GM23338 (cell line): ENCODE data around the gene SLC39A11. TPM values are rescaled to one million over a fixed set of nuclear protein-coding genes. Genes with fewer than 3 reads are reported as not detected.

Experiments
- ATAC-seq: fragments of 200-7000 bp; cut with Tn5 transposase; 3 replicates; pipeline ENCODE4 v1.9.1; 2020
- DNase-seq: peaks from one replicate; pipeline ENCODE4 v3.0.0-alpha.2; 2015; ENCODE audit warnings: low spot score
- H2AFZ ChIP-seq: fragments of 200-600 bp; sonication (generic); 2 replicates; pipeline ENCODE4 v1.8.0; 2016; ENCODE audit warnings: antibody characterized with exemption, mild to moderate bottlenecking, moderate library complexity
- H3F3A ChIP-seq: fragments of 200-600 bp; sonication (generic); replicated peaks from 2 replicates; pipeline ENCODE4 v1.8.0; 2017; ENCODE audit warnings: antibody characterized with exemption, mixed run types, low read depth
- H3K27ac ChIP-seq: fragments of 200-600 bp; sonication (generic); 2 replicates; pipeline ENCODE4 v1.6.1; 2016; ENCODE audit warnings: low read depth
- H3K27me3 ChIP-seq: fragments of 200-600 bp; sonication (generic); 2 replicates; pipeline ENCODE4 v1.8.0; 2016; ENCODE audit warnings: mild to moderate bottlenecking, mixed run types, moderate library complexity; ENCODE audit not compliant: insufficient read depth
- H3K36me3 ChIP-seq: fragments of 200-600 bp; sonication (generic); 2 replicates; pipeline ENCODE4 v1.8.0; 2016; ENCODE audit warnings: mild to moderate bottlenecking; ENCODE audit not compliant: insufficient read depth
- H3K4me1 ChIP-seq: fragments of 200-600 bp; sonication (generic); 2 replicates; pipeline ENCODE4 v1.8.0; 2016; ENCODE audit warnings: mild to moderate bottlenecking, moderate library complexity; ENCODE audit not compliant: insufficient read depth
- H3K4me2 ChIP-seq: fragments of 200-600 bp; sonication (generic); 2 replicates; pipeline ENCODE4 v1.7.1; 2017; ENCODE audit warnings: mixed run types
- H3K4me3 ChIP-seq: fragments of 200-600 bp; sonication (generic); 2 replicates; pipeline ENCODE4 v1.6.1; 2016; ENCODE audit warnings: mixed run types
- H3K79me2 ChIP-seq: fragments of 200-600 bp; sonication (generic); replicated peaks from 2 replicates; pipeline ENCODE4 v1.8.0; 2017; ENCODE audit warnings: mild to moderate bottlenecking; ENCODE audit not compliant: insufficient read depth
- H3K9me2 ChIP-seq: fragments of 200-600 bp; sonication (generic); 2 replicates; pipeline ENCODE4 v1.8.0; 2017; ENCODE audit not compliant: insufficient read depth
- H4K20me1 ChIP-seq: fragments of 200-600 bp; sonication (generic); replicated peaks from 2 replicates; pipeline ENCODE4 v1.8.0; 2017; ENCODE audit warnings: mild to moderate bottlenecking; ENCODE audit not compliant: insufficient read depth
- H3K27ac Mint-ChIP-seq: 2 replicates; pipeline ENCODE4 v1.8.0; 2020; ENCODE audit warnings: inconsistent platforms, mild to moderate bottlenecking, moderate library complexity, mixed read lengths
- H3K27me3 Mint-ChIP-seq: 3 replicates; pipeline ENCODE4 v1.8.0; 2022; ENCODE audit warnings: low read depth, mild to moderate bottlenecking, moderate library complexity, mixed read lengths, inconsistent platforms; ENCODE audit not compliant: insufficient read depth, poor library complexity
- H3K36me3 Mint-ChIP-seq: 3 replicates; pipeline ENCODE4 v1.8.0; 2021; ENCODE audit warnings: low read depth, mild to moderate bottlenecking, inconsistent platforms, moderate library complexity, mixed read lengths
- H3K4me1 Mint-ChIP-seq: 3 replicates; pipeline ENCODE4 v1.8.0; 2020; ENCODE audit warnings: mild to moderate bottlenecking, inconsistent platforms, mixed read lengths
- H3K4me3 Mint-ChIP-seq: 3 replicates; pipeline ENCODE4 v1.8.0; 2021; ENCODE audit warnings: moderate library complexity, mild to moderate bottlenecking, inconsistent platforms, mixed read lengths
- H3K9me3 Mint-ChIP-seq: 3 replicates; pipeline ENCODE4 v1.8.0; 2020; ENCODE audit warnings: moderate library complexity, mild to moderate bottlenecking, inconsistent platforms, mixed read lengths
- CREB1 ChIP-seq: fragments of 250-450 bp; sonication (Bioruptor Pico); IDR thresholded peaks from 2 replicates; pipeline ENCODE4 v1.5.0; 2020; ENCODE audit warnings: low read depth, mild to moderate bottlenecking, moderate library complexity
- CTCF ChIP-seq, 2 experiments: fragments of 200-600 bp in 1 of 2; sonication (generic) in 1 of 2; conservative IDR thresholded peaks; 2 replicates each; pipeline versions ENCODE4 v1.5.1 to v1.6.1; 2016 to 2017; ENCODE audit warnings: antibody characterized with exemption in 2 of 2, low read depth in 2 of 2, mild to moderate bottlenecking in 2 of 2, moderate library complexity in 1 of 2
- ETS1 ChIP-seq: IDR thresholded peaks from 2 replicates; pipeline ENCODE4 v1.6.1; 2016; ENCODE audit warnings: antibody characterized with exemption
- EZH2 ChIP-seq: fragments of 200-600 bp; sonication (generic); IDR thresholded peaks from one replicate; pipeline ENCODE4 v1.8.0; 2017; ENCODE audit warnings: antibody characterized with exemption, mild to moderate bottlenecking, low read depth; ENCODE audit not compliant: unreplicated experiment
- EZH2phosphoT487 ChIP-seq: fragments of 200-600 bp; sonication (generic); IDR thresholded peaks from one replicate; pipeline ENCODE4 v1.8.1; 2018; ENCODE audit warnings: antibody characterized with exemption; ENCODE audit not compliant: unreplicated experiment
- JUNB ChIP-seq: IDR thresholded peaks from one replicate; pipeline ENCODE4 v1.6.1; 2016; ENCODE audit warnings: antibody characterized with exemption; ENCODE audit not compliant: unreplicated experiment
- NANOG ChIP-seq: IDR thresholded peaks from 2 replicates; pipeline ENCODE4 v1.6.1; 2016; ENCODE audit warnings: antibody characterized with exemption, borderline replicate concordance
- POLR2AphosphoS5 ChIP-seq: IDR thresholded peaks from 2 replicates; pipeline ENCODE4 v1.6.1; 2016; ENCODE audit warnings: antibody characterized with exemption, low read depth
- REST ChIP-seq: IDR thresholded peaks from one replicate; pipeline ENCODE4 v1.6.1; 2018; ENCODE audit warnings: antibody characterized with exemption; ENCODE audit not compliant: unreplicated experiment
- ZNF114 ChIP-seq: fragments of 250-450 bp; sonication (Bioruptor Pico); IDR thresholded peaks from 2 replicates; pipeline ENCODE4 v1.5.0; 2020; ENCODE audit warnings: mild to moderate bottlenecking, moderate library complexity
- ZNF331 ChIP-seq: fragments of 250-450 bp; sonication (Bioruptor Pico); IDR thresholded peaks from 2 replicates; pipeline ENCODE4 v1.5.0; 2020; ENCODE audit warnings: low read depth, mild to moderate bottlenecking, moderate library complexity
- ZNF462 ChIP-seq: fragments of 250-450 bp; sonication (Bioruptor Pico); IDR thresholded peaks from 2 replicates; pipeline ENCODE4 v1.5.0; 2020; ENCODE audit warnings: mild to moderate bottlenecking, moderate library complexity
- polyA plus RNA-seq: library from polyadenylated mRNA; unstranded; fragments of >200 nt; fragmentation: Nextera tagmentation; extraction: Ambion mirVana; gene quantifications from 2 replicates; pipeline ENCODE4 v1.2.1, GENCODE V29; 2016
- total RNA-seq: library from RNA; depleted of rRNA; stranded (reverse); fragments of >200 nt; shearing (Covaris generic); gene quantifications from 2 replicates; pipeline ENCODE4 v1.2.3, GENCODE V29; 2014

Gene SLC39A11
- total and polyA plus RNA-seq, 2 experiments from 2014 or later: 10.8 to 18.1 TPM

GRCh38 chr17:72833128-72833765, 259.2 kb downstream of the SLC39A11 start:
- Histone ChIP-seq H3K9me2 (no peaks in the 10 kb centered on the region; the same call in 1 of the 2 replicates), H3K4me2 (no peak overlapping the region), H3K27me3 (no peaks in the 10 kb centered on the region), H3K27ac (no peak overlapping the region), H3K79me2 (no peaks in the 10 kb centered on the region), H3K4me3 (no peak overlapping the region), H4K20me1 (no peaks in the 10 kb centered on the region), H2AFZ (no peak overlapping the region), H3K4me1 (no peaks in the 10 kb centered on the region), H3K36me3 (no peaks in the 10 kb centered on the region), H3F3A (no peaks in the 10 kb centered on the region)
- Mint-ChIP-seq H3K9me3 (no peaks in the 10 kb centered on the region), H3K4me3 (no peak overlapping the region), H3K4me1 (peaks cover 2% of the 10 kb centered on the region; the same call in 2 of the 3 replicates), H3K27me3 (peaks cover 7% of the 10 kb centered on the region), H3K27ac (no peak overlapping the region), H3K36me3 (no peaks in the 10 kb centered on the region; the same call in 2 of the 3 replicates)
- TF ChIP-seq ZNF462 (CRISPR knock-in tag): no peak
- TF ChIP-seq REST: no peak
- TF ChIP-seq EZH2phosphoT487: no peak
- no peak for TF ChIP-seq ZNF114 (CRISPR knock-in tag)
- TF ChIP-seq JUNB: no peak
- no peak for TF ChIP-seq ZNF331 (CRISPR knock-in tag)
- TF ChIP-seq ETS1: no peak
- TF ChIP-seq EZH2: no peak
- TF ChIP-seq CREB1 (CRISPR knock-in tag): no peak
- no peak for TF ChIP-seq POLR2AphosphoS5
- TF ChIP-seq CTCF (conservative IDR thresholded peaks at IDR 0.05; ENCODE audit: low read depth in 2 of 2): no peak
- no peak for TF ChIP-seq NANOG
- ATAC-seq: no peak
- DNase-seq: no peak
